KMS-11 (cell line): ENCODE results near the gene L3MBTL1.

Experiments used
- H2AFZ ChIP-seq: fragments of 200-600 bp; sonication (generic); 2 replicates; pipeline ENCODE4 v1.6.1; 2016; ENCODE audit warnings: antibody characterized with exemption, mixed run types, low read depth
- H3K27ac ChIP-seq: fragments of 200-600 bp; sonication (generic); 2 replicates; pipeline ENCODE4 v1.6.1; 2016; ENCODE audit warnings: mild to moderate bottlenecking, mixed run types
- H3K27me3 ChIP-seq: fragments of 200-600 bp; sonication (generic); 2 replicates; pipeline ENCODE4 v1.6.1; 2017; ENCODE audit warnings: mild to moderate bottlenecking, low read depth, mixed run types, moderate library complexity; ENCODE audit not compliant: insufficient read depth
- H3K36me3 ChIP-seq: fragments of 200-600 bp; sonication (generic); 2 replicates; pipeline ENCODE4 v1.6.1; 2017; ENCODE audit warnings: mild to moderate bottlenecking, mixed run types; ENCODE audit not compliant: insufficient read depth
- H3K4me1 ChIP-seq: fragments of 200-600 bp; sonication (generic); 2 replicates; pipeline ENCODE4 v1.6.1; 2016; ENCODE audit warnings: mild to moderate bottlenecking, low read depth, mixed run types; ENCODE audit not compliant: poor library complexity, severe bottlenecking
- H3K4me2 ChIP-seq: fragments of 200-600 bp; sonication (generic); 2 replicates; pipeline ENCODE4 v1.7.0; 2016; ENCODE audit warnings: mild to moderate bottlenecking, mixed run types
- H3K4me3 ChIP-seq: fragments of 200-600 bp; sonication (generic); IDR thresholded peaks from 2 replicates; pipeline ENCODE4 v1.6.1; 2017; ENCODE audit warnings: low read depth, low read length, mixed read lengths; ENCODE audit not compliant: insufficient read depth
- H3K79me2 ChIP-seq: fragments of 200-600 bp; sonication (generic); 2 replicates; pipeline ENCODE4 v1.6.1; 2016; ENCODE audit warnings: low read depth, mixed run types; ENCODE audit not compliant: insufficient read depth
- H3K9ac ChIP-seq: fragments of 200-600 bp; sonication (generic); 2 replicates; pipeline ENCODE4 v1.6.1; 2016; ENCODE audit warnings: mild to moderate bottlenecking, mixed run types
- H4K20me1 ChIP-seq: fragments of 200-600 bp; sonication (generic); 2 replicates; pipeline ENCODE4 v1.6.1; 2016; ENCODE audit warnings: mild to moderate bottlenecking, mixed run types; ENCODE audit not compliant: insufficient read depth
- TF ChIP-seq, protein P1 (sequence below): fragments of 200-600 bp; sonication (generic); conservative IDR thresholded peaks from 2 replicates; pipeline ENCODE4 v1.6.1; 2017; ENCODE audit warnings: low read depth, mild to moderate bottlenecking, antibody characterized with exemption, low read length, moderate library complexity, mixed read lengths

Gene L3MBTL1

DNA sequence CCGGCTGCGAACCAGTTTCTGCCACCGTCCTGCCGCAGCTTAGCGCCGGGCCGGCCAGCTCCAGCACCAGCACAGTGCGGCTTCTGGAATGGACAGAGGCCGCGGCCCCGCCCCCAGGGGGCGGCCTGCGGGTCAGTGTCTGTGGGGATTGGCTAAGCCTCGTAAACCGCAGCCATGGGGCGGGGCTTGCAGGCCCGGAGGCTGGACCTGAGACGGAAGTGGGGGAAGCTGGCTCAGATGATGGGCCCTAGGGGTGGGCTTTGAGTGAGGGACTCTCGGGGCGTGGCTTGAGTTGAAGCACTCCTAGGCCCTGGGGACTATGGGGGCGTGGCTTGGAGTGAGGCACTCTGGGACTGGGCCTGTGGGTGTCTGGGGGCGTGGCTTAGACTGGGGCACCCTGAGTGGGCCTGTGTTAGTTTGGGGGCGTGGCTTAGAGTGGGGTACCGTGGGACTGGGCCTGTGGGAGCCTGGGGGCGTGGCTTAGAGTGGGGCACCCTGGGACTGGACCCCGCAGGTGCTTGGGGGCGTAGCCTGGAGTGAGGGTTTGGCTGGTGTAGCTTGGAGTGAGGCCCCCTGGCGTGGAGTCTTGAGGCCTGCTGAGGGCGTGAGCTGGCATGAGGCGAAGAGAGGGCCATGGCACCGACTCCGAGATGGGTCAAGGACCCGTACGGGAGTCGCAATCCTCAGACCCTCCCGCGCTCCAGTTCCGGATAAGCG, 6.6 kb downstream of the L3MBTL1 start:
- Histone ChIP-seq H3K79me2 (no peaks in the 10 kb centered on the region), H3K27me3 (no peaks in the 10 kb centered on the region), H3K36me3 (no peaks in the 10 kb centered on the region), H3K4me3 (no peak overlapping the region), H3K27ac (peak overlapping the region; percentile 37), H3K4me1 (no peaks in the 10 kb centered on the region), H2AFZ (peak overlapping the region; percentile 66), H3K4me2 (peak overlapping the region; percentile 53; the same call in 1 of the 2 replicates), H3K9ac (peak overlapping the region; percentile 61; the same call in 1 of the 2 replicates), H4K20me1 (no peaks in the 10 kb centered on the region)
- TF ChIP-seq, protein P1, sequence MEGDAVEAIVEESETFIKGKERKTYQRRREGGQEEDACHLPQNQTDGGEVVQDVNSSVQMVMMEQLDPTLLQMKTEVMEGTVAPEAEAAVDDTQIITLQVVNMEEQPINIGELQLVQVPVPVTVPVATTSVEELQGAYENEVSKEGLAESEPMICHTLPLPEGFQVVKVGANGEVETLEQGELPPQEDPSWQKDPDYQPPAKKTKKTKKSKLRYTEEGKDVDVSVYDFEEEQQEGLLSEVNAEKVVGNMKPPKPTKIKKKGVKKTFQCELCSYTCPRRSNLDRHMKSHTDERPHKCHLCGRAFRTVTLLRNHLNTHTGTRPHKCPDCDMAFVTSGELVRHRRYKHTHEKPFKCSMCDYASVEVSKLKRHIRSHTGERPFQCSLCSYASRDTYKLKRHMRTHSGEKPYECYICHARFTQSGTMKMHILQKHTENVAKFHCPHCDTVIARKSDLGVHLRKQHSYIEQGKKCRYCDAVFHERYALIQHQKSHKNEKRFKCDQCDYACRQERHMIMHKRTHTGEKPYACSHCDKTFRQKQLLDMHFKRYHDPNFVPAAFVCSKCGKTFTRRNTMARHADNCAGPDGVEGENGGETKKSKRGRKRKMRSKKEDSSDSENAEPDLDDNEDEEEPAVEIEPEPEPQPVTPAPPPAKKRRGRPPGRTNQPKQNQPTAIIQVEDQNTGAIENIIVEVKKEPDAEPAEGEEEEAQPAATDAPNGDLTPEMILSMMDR: peak; percentile 24; the same call in 1 of the 2 replicates

DNA sequence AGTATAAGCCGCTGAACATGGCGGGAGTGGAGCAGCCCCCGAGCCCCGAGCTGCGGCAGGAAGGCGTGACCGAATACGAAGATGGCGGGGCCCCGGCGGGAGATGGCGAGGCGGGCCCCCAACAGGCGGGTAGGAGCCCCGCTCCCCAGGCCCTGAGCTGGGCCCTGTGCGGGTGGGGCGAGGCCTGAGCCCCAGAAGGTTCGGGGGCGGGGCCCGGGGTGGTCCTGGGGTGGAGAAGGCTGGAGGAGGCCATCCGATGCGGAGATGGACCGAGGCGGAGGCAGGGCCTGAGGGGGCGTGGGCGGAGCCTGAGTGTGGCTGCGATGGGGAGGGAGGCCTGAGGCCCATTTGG, 7.1 kb downstream of the L3MBTL1 start:
- Histone ChIP-seq H3K27me3 (no peaks in the 10 kb centered on the region), H3K9ac (peak overlapping the region; percentile 61; the same call in 1 of the 2 replicates), H3K27ac (peak overlapping the region; percentile 37), H3K4me3 (no peak overlapping the region), H3K79me2 (no peaks in the 10 kb centered on the region), H3K4me1 (no peaks in the 10 kb centered on the region), H2AFZ (peak overlapping the region; percentile 66), H3K4me2 (peak overlapping the region; percentile 29; the same call in 1 of the 2 replicates), H3K36me3 (no peaks in the 10 kb centered on the region), H4K20me1 (no peaks in the 10 kb centered on the region)
- TF ChIP-seq, protein P1: 0 out of 2 replicates have a peak, but pooled peaks have one; percentile 0

DNA sequence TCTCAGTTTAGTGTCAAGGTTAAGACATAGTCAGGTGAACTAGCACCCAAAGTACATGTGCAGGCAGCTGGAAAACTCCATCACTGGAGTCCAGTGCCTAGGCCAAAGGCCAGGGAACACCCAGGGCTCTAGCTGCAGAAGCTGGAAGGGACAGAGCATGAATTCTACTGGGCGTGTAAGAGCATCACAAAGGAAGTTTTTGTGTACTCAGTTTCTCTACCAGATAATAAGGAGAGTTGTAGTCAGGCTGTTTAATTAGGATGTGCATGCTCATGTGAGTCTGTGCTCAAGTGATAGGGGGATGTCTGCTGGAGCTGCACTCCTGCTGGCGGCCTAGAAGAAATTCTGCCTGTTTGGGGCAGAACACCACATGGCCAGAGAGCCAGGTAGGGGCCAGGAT, 8.1 kb downstream of the L3MBTL1 start:
- TF ChIP-seq, protein P1: no peak
- no peak overlapping the region for H3K9ac ChIP-seq

DNA sequence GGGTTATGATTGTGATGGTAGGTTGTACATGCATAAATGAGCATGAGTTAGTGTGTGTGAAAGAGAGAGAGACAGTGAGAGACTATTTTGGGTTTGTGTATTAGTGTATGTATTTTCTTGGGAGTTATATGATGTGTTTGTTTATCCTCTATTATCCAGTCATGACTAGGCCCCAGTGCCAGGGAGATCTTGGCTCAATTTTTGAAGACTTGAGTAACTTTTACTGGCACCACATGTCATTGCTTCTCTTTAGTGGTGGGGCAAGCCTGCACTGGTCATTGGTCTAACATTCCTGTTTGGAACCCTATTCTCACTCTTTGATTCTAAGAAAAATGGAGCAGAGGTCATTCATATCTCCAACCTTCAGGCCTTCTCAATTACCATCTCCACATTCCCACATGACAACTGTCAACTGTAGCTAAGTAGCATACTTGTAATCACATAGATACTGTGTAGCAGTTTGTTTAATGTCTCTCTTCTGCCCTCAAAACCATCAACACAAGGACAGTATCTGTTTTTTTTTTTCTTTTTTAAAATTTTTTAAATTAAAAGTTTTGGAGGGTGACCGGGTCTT, 8.8 kb downstream of the L3MBTL1 start:
- Histone ChIP-seq H3K4me2 (no peak overlapping the region), H3K27me3 (no peaks in the 10 kb centered on the region), H3K4me1 (no peaks in the 10 kb centered on the region), H3K9ac (no peak overlapping the region), H4K20me1 (no peaks in the 10 kb centered on the region), H3K79me2 (no peaks in the 10 kb centered on the region), H3K27ac (no peak overlapping the region), H3K36me3 (no peaks in the 10 kb centered on the region), H2AFZ (no peak overlapping the region), H3K4me3 (no peak overlapping the region)
- TF ChIP-seq, protein P1: no peak

More for the DNA sequence above, 8.1 kb downstream of the L3MBTL1 start:
- no peaks in the 10 kb centered on the region for H4K20me1 ChIP-seq
- H3K27me3 ChIP-seq: no peaks in the 10 kb centered on the region
- no peaks in the 10 kb centered on the region for H3K79me2 ChIP-seq
- no peaks in the 10 kb centered on the region for H3K4me1 ChIP-seq
- H3K36me3 ChIP-seq: no peaks in the 10 kb centered on the region
- H3K4me2 ChIP-seq: peak overlapping the region; percentile 25; the same call in 1 of the 2 replicates
- no peak overlapping the region for H2AFZ ChIP-seq
- H3K27ac ChIP-seq: no peak overlapping the region
- H3K4me3 ChIP-seq: no peak overlapping the region
